Measurements from ENCODE around the gene PATJ.

DNA sequence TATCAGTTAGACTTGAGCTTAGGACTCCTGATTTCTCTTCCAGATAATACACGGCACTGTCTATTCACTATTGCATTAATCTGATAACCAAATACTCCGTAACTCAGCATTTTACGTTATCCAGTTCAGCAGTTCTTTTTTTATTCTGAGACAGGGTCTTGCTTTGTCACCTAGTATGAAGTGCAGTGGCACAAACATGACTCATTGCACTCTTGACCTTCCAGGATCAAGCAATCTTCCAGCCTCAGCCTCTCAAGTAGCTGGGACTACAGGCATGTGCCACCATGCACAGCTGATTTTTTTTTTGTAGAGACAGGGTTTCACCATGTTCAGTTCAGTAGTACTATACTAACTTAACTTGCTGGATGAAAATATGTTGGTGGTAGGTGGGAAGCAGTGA is 156.4 kb downstream of the PATJ start:
- TF ChIP-seq, protein P1, sequence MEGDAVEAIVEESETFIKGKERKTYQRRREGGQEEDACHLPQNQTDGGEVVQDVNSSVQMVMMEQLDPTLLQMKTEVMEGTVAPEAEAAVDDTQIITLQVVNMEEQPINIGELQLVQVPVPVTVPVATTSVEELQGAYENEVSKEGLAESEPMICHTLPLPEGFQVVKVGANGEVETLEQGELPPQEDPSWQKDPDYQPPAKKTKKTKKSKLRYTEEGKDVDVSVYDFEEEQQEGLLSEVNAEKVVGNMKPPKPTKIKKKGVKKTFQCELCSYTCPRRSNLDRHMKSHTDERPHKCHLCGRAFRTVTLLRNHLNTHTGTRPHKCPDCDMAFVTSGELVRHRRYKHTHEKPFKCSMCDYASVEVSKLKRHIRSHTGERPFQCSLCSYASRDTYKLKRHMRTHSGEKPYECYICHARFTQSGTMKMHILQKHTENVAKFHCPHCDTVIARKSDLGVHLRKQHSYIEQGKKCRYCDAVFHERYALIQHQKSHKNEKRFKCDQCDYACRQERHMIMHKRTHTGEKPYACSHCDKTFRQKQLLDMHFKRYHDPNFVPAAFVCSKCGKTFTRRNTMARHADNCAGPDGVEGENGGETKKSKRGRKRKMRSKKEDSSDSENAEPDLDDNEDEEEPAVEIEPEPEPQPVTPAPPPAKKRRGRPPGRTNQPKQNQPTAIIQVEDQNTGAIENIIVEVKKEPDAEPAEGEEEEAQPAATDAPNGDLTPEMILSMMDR (IDR thresholded peaks at IDR 0.05; ENCODE audit: insufficient read depth, low read length), result no peak
- no peak for TF ChIP-seq REST (IDR thresholded peaks at IDR 0.05; ENCODE audit: insufficient replicate concordance, low read depth)
- no peak for TF ChIP-seq SPI1 (IDR thresholded peaks at IDR 0.05; ENCODE audit: borderline replicate concordance, low read depth)
- no peak for TF ChIP-seq POLR2AphosphoS5 (IDR thresholded peaks at IDR 0.05; ENCODE audit: low read depth)

Measured in HL-60 (cell line).